ENCODE measurements around the gene MICU1. TPM values are rescaled to one million over a fixed set of nuclear protein-coding genes. Genes with fewer than 3 reads are reported as not detected.

The MICU1 gene
- total RNA-seq, 1 experiment from 2014 or later = 70.5 TPM

DNA sequence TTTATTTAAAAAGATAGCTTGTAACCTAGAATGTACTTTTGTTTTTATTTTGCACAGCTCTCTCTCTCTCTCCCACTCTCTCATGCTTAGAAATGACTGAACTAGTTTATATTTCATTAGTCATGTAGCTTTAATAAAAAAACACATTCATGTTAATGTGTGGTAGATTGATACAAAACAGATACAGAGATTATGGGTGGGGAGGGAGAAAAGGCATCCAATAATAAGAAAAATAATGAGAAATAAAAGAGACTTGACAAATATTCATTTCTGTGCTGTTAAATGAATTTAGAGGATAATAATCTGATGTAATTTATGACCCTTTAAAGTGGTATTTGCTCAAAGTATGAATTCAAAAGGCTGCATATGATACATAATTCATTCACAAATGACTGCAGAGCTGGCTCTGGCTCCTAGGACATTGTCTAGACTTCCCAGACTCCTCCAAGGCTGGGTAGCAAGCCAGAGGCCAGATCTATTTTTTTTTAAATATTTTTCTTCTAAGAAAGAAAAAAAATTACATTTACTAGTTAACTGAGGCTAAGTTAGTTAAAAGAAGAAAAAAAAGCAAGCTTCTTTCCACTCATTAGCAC, 165.5 kb downstream of the MICU1 start:
- H3K9me3 ChIP-seq (ENCODE audit: insufficient read depth, low read depth) = no peaks in the 10 kb centered on the region
- no peaks in the 10 kb centered on the region for H3K27me3 ChIP-seq (ENCODE audit: insufficient read depth, low read depth)
- H3K4me2 ChIP-seq = no peak overlapping the region
- no peaks in the 10 kb centered on the region; the same call in 1 of the 2 replicates for H3F3A ChIP-seq (ENCODE audit: insufficient read depth, low read depth)
- no peaks in the 10 kb centered on the region for H4K20me1 ChIP-seq (ENCODE audit: insufficient read depth)
- no peak overlapping the region for H3K4me3 ChIP-seq
- DNase-seq = no peak
- ChIA-PET CTCF (no interaction called here), POLR2A (ENCODE audit: unreplicated experiment) (no interaction called here)
- intact Hi-C loops (cut with micrococcal nuclease; ENCODE audit: unreplicated experiment) = no loop called here
- no peaks in the 10 kb centered on the region for H3K9me2 ChIP-seq (ENCODE audit: insufficient read depth)
- no peak for TF ChIP-seq EZH2 (IDR thresholded peaks at IDR 0.05; ENCODE audit: low read depth)
- TF ChIP-seq, protein P1, sequence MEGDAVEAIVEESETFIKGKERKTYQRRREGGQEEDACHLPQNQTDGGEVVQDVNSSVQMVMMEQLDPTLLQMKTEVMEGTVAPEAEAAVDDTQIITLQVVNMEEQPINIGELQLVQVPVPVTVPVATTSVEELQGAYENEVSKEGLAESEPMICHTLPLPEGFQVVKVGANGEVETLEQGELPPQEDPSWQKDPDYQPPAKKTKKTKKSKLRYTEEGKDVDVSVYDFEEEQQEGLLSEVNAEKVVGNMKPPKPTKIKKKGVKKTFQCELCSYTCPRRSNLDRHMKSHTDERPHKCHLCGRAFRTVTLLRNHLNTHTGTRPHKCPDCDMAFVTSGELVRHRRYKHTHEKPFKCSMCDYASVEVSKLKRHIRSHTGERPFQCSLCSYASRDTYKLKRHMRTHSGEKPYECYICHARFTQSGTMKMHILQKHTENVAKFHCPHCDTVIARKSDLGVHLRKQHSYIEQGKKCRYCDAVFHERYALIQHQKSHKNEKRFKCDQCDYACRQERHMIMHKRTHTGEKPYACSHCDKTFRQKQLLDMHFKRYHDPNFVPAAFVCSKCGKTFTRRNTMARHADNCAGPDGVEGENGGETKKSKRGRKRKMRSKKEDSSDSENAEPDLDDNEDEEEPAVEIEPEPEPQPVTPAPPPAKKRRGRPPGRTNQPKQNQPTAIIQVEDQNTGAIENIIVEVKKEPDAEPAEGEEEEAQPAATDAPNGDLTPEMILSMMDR (conservative IDR thresholded peaks at IDR 0.05) = no peak
- H3K36me3 ChIP-seq (ENCODE audit: low read depth) = no peaks in the 10 kb centered on the region
- no TSS peak for BruUV-seq (replicated peaks)
- no peak overlapping the region for H2AFZ ChIP-seq
- H3K27ac ChIP-seq = no peak overlapping the region
- no peaks in the 10 kb centered on the region for H3K79me2 ChIP-seq (ENCODE audit: low read depth)
- no peaks in the 10 kb centered on the region for H3K4me1 ChIP-seq (replicated peaks; ENCODE audit: insufficient read depth)

DNA sequence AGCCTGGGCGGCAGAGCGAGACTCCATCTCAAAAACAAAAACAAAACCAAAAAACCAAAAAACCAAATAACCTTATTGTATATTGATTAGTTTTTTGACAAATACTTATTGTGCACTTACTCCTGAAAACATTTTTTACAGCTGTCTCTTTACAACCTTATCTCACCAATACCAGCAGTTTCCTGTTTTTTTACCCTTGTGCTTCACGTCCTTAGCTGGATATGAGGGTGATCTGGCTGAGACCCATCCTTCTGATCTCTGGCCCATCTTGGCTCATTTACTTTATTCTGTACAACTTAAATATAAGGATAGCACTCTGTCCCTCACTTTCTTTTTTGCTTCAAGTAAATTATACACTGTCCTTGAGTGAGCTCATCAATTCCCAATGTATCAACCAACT, 166.6 kb downstream of the MICU1 start:
- no peaks in the 10 kb centered on the region for H3K27me3 ChIP-seq (ENCODE audit: insufficient read depth, low read depth)
- no peak overlapping the region for H2AFZ ChIP-seq
- DNase-seq = no peak
- H3K27ac ChIP-seq = no peak overlapping the region
- ChIA-PET POLR2A (ENCODE audit: unreplicated experiment) (no interaction called here), CTCF (no interaction called here)
- no peaks in the 10 kb centered on the region for H3K79me2 ChIP-seq (ENCODE audit: low read depth)
- BruUV-seq (replicated peaks) = no TSS peak
- H3F3A ChIP-seq (ENCODE audit: insufficient read depth, low read depth) = no peaks in the 10 kb centered on the region; the same call in 1 of the 2 replicates
- no peaks in the 10 kb centered on the region for H3K9me3 ChIP-seq (ENCODE audit: insufficient read depth, low read depth)
- no peaks in the 10 kb centered on the region for H3K9me2 ChIP-seq (ENCODE audit: insufficient read depth)
- H3K4me2 ChIP-seq = no peak overlapping the region
- H3K4me1 ChIP-seq (replicated peaks; ENCODE audit: insufficient read depth) = no peaks in the 10 kb centered on the region
- H3K4me3 ChIP-seq = no peak overlapping the region
- intact Hi-C loops (cut with micrococcal nuclease; ENCODE audit: unreplicated experiment) = no loop called here
- no peaks in the 10 kb centered on the region for H4K20me1 ChIP-seq (ENCODE audit: insufficient read depth)
- no peaks in the 10 kb centered on the region for H3K36me3 ChIP-seq (ENCODE audit: low read depth)
- TF ChIP-seq EZH2 (IDR thresholded peaks at IDR 0.05; ENCODE audit: low read depth) = no peak
- TF ChIP-seq, protein P1 (conservative IDR thresholded peaks at IDR 0.05) = no peak

DNA sequence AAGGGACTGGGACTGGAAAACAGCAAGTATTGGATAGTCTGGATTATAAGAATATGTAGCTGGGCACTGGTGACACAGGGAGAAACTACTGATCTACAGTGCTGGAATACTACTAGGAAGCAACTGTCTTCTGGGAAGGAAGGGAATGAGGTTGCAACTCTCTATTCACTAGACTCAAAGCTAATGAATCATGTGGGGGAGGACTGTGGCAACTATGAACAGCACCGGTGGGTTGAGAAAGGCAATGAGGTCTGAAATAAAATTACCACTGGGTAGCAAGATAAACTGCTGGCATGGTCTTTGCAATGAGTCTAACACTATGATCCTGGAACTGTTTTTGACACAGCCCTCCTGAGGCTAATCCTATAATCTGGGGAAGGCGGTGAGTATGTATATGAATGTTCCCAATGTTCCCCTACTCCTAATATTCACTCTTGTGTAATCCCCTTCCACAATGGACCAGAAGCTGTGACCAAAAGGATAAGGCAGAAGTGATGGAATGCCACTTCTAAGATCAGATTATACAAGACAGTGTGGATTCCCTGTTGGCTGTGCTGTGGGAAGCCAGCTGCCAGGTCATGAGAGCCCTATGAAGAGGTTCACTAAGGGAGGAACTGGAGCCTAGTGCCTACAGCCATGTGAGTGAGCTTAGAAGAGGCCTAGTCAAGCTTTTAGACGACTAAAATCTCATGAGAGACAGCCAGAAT, 169.8 kb downstream of the MICU1 start:
- intact Hi-C loops (cut with micrococcal nuclease; ENCODE audit: unreplicated experiment) = no loop called here
- Histone ChIP-seq H3K79me2 (ENCODE audit: low read depth) (no peaks in the 10 kb centered on the region), H3K27me3 (ENCODE audit: insufficient read depth, low read depth) (no peaks in the 10 kb centered on the region), H3K9me3 (ENCODE audit: insufficient read depth, low read depth) (no peaks in the 10 kb centered on the region), H3K36me3 (ENCODE audit: low read depth) (no peaks in the 10 kb centered on the region), H3F3A (ENCODE audit: insufficient read depth, low read depth) (no peaks in the 10 kb centered on the region; the same call in 1 of the 2 replicates), H3K4me3 (no peak overlapping the region), H3K4me1 (replicated peaks; ENCODE audit: insufficient read depth) (no peaks in the 10 kb centered on the region), H3K27ac (no peak overlapping the region), H4K20me1 (ENCODE audit: insufficient read depth) (no peaks in the 10 kb centered on the region), H3K9me2 (ENCODE audit: insufficient read depth) (no peaks in the 10 kb centered on the region), H3K4me2 (no peak overlapping the region), H2AFZ (no peak overlapping the region)
- ChIA-PET POLR2A (ENCODE audit: unreplicated experiment) (interaction anchor here (0.6 kb wide), 1 partner anchor 992 kb away, joined by 4 read pairs; no protein-coding TSS in a partner anchor), CTCF (interaction anchor here (0.6 kb wide), 2 partner anchors 106 to 880 kb away, joined by 3 to 7 read pairs; no protein-coding TSS in a partner anchor)
- TF ChIP-seq, protein P1 (conservative IDR thresholded peaks at IDR 0.05) = no peak
- TF ChIP-seq EZH2 (IDR thresholded peaks at IDR 0.05; ENCODE audit: low read depth) = no peak
- no peak for DNase-seq
- BruUV-seq (replicated peaks) = no TSS peak

Data from PC-9 (cell line).